Posterior cingulate gyrus (tissue), 11 donors: ENCODE measurements around the gene EGR1.
"Not testable (repeated sequence)": the region's sequence is repeated elsewhere in the genome, so short reads cannot be mapped to it uniquely, and the experiment has no call there.

Experiments used
- DNase-seq, 10 donors: peaks; one replicate each; pipeline versions ENCODE4 v3.0.0 to v3.0.0-alpha.2; 2020 to 2021; ENCODE audit warnings: mixed read lengths in 3 of 10
- intact Hi-C: fragments of 100-400 bp; cut with DNase I; formaldehyde crosslinking; loops from one replicate; pipeline ENCODE4 v1.15.1; 2023

The EGR1 gene

GRCh38 chr5:138502521-138502920 lies 37.2 kb downstream of the EGR1 start:
- DNase-seq = peak in 1 of 10 donors; percentile 31
- intact Hi-C loops = no loop called here

- intact Hi-C loops = loop anchor here (1.0 kb wide), 2 partner anchors 39 to 53 kb away; no protein-coding TSS in a partner anchor
- DNase-seq = peak in 3 of 10 donors; percentile 41 to 50 (median 47)
Measured at GRCh38 chr5:138503487-138504270, 38.4 kb downstream of the EGR1 start.

GRCh38 chr5:138504799-138505198 lies 39.5 kb downstream of the EGR1 start:
- intact Hi-C loops = no loop called here
- DNase-seq = peak in 1 of 10 donors; percentile 20

GRCh38 chr5:138506370-138507306 lies 41.4 kb downstream of the EGR1 start:
- DNase-seq = no peak
- intact Hi-C loops = no loop called here

DNA sequence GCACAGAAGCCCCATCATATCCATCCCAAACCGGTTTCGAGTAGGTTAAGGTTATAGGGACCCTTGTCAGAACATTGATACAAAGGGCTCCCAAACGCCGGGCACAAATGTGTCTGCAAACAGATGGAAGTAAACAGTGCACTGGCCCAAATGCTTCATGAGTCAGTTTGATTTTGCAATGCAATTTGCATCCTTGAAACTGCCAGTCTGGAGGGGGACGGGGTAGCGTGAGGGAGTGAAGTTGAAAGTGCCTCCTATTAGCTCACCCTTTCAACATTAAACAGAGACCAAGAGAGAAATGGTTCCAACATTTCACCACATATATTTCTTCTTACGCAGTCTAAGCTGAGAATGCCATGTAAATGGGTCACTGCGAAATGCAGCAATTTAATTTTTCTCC lies 42.2 kb downstream of the EGR1 start:
- intact Hi-C loops, DNase-seq: not testable (repeated sequence)

- no peak for DNase-seq
- intact Hi-C loops = no loop called here
Measured at GRCh38 chr5:138508958-138509357, 43.7 kb downstream of the EGR1 start.

- intact Hi-C loops = no loop called here
Measured at GRCh38 chr5:138514021-138514420, 48.7 kb downstream of the EGR1 start.

GRCh38 chr5:138515556-138516245 lies 50.4 kb downstream of the EGR1 start:
- intact Hi-C loops = no loop called here

More at GRCh38 chr5:138514021-138514420, 48.7 kb downstream of the EGR1 start:
- no peak for DNase-seq

DNA sequence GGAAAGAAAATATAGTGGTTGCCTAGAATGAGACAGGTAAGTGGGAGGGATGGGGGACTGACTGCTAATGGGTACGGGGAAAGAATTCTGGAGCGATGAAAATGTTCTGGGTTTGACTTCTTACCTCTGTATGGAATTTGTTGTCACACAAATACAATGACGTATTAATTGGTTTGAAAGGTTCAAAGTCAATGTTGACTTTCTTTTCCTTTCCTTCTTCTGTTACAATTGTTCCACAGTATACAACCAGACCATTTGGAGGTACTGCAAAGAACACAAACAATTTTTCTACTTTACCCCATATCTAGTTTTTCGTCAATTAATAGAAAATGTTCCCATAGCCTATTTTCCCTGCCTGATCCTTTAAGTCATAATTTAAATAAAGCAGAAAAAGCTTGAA lies 52.2 kb downstream of the EGR1 start:
- intact Hi-C loops = no loop called here
- no peak for DNase-seq

More at GRCh38 chr5:138515556-138516245, 50.4 kb downstream of the EGR1 start:
- no peak for DNase-seq
